Measurements from ENCODE around the gene SEMA5B.

Gene SEMA5B

GRCh38 chr3:122923611-122924010 lies 104.0 kb downstream of the SEMA5B start:
- no peak for DNase-seq (ENCODE audit: low read depth)

GRCh38 chr3:122921791-122922651 lies 105.5 kb downstream of the SEMA5B start:
- DNase-seq (ENCODE audit: low read depth): no peak

- no peak for DNase-seq (ENCODE audit: low read depth)
Observed at GRCh38 chr3:122920986-122921385, 106.6 kb downstream of the SEMA5B start.

- DNase-seq (ENCODE audit: low read depth): no peak
Observed at GRCh38 chr3:122919291-122919610, 108.3 kb downstream of the SEMA5B start.

GRCh38 chr3:122918576-122919290 lies 108.8 kb downstream of the SEMA5B start:
- DNase-seq (ENCODE audit: low read depth): no peak

GRCh38 chr3:122917412-122917811 lies 110.2 kb downstream of the SEMA5B start:
- DNase-seq (ENCODE audit: low read depth): no peak

- no peak for DNase-seq (ENCODE audit: low read depth)
Observed at GRCh38 chr3:122916580-122916979, 111.0 kb downstream of the SEMA5B start.

GRCh38 chr3:122916084-122916483 lies 111.5 kb downstream of the SEMA5B start:
- no peak for DNase-seq (ENCODE audit: low read depth)

GRCh38 chr3:122915300-122916055 lies 112.1 kb downstream of the SEMA5B start:
- no peak for DNase-seq (ENCODE audit: low read depth)

- DNase-seq (ENCODE audit: low read depth): no peak
Observed at GRCh38 chr3:122913539-122914100, 113.9 kb downstream of the SEMA5B start.

- DNase-seq (ENCODE audit: low read depth): no peak
Observed at GRCh38 chr3:122912772-122913538, 114.6 kb downstream of the SEMA5B start.

- no peak for DNase-seq (ENCODE audit: low read depth)
Observed at GRCh38 chr3:122911901-122912300, 115.7 kb downstream of the SEMA5B start.

GRCh38 chr3:122908251-122908650 lies 119.3 kb downstream of the SEMA5B start:
- no peak for DNase-seq (ENCODE audit: low read depth)

GRCh38 chr3:122907471-122907870 lies 120.1 kb downstream of the SEMA5B start:
- no peak for DNase-seq (ENCODE audit: low read depth)

GRCh38 chr3:122903171-122903570 lies 124.4 kb downstream of the SEMA5B start:
- DNase-seq (ENCODE audit: low read depth): no peak

- no peak for DNase-seq (ENCODE audit: low read depth)
Observed at GRCh38 chr3:122902326-122902725, 125.2 kb downstream of the SEMA5B start.

GRCh38 chr3:122898298-122898697 lies 129.3 kb downstream of the SEMA5B start:
- no peak for DNase-seq (ENCODE audit: low read depth)

GRCh38 chr3:122893754-122894668 lies 133.6 kb downstream of the SEMA5B start:
- DNase-seq (ENCODE audit: low read depth): no peak

GRCh38 chr3:122893282-122893681 lies 134.3 kb downstream of the SEMA5B start:
- no peak for DNase-seq (ENCODE audit: low read depth)

- DNase-seq (ENCODE audit: low read depth): no peak
Observed at GRCh38 chr3:122892118-122892960, 135.2 kb downstream of the SEMA5B start.
